Posterior vena cava (tissue), 2 donors: Measurements from ENCODE around the gene KRT3. TPM values are rescaled to one million over a fixed set of nuclear protein-coding genes. Genes with fewer than 3 reads are reported as not detected.

ENCODE experiments used
- DNase-seq: peaks from one replicate; pipeline ENCODE4 v3.0.0-alpha.2; 2020; ENCODE audit warnings: low spot score
- intact Hi-C, 2 donors: fragments of 100-400 bp; cut with DNase I; formaldehyde crosslinking; loops; one replicate each; pipeline versions ENCODE4 v1.14.1 to v1.14.2; 2022 to 2023
- total RNA-seq, 2 donors: library from RNA; stranded (reverse); fragmentation: NEBNext Ultra II Directional; extraction: Animal tissue kit (Norgen Biotek cat#: 25700); gene quantifications; one replicate each; pipeline ENCODE4 v1.2.1, GENCODE V29; 2021
- donor health status: DM: yes; HTN: yes; CAD: no.
- donor health status: DM: yes; HTN: yes; CAD: no.

KRT3 gene
- total RNA-seq, 2 donors from 2014 or later = not detected

DNA sequence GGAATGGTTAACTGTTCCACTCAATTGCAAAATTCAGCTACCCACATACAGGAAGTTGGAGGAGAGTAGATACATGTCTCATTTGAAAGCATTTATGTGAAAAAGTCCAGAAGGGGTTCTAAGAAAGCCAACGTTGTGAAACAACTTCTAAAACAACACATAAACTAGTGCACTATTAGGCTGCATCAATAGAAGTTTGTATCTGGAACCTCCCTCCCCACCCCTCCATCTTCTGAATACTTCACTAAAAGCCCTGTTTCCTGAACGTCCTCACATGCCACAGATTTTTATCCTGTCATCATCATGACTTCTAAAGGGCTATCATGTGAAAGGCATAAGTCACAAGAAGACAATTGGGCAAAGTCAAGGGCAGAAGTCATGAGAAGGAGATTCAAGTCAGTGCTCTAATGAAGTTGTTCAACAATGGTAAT is 32.7 kb upstream of the KRT3 start:
- DNase-seq = no peak
- intact Hi-C loops = no loop called here

DNA sequence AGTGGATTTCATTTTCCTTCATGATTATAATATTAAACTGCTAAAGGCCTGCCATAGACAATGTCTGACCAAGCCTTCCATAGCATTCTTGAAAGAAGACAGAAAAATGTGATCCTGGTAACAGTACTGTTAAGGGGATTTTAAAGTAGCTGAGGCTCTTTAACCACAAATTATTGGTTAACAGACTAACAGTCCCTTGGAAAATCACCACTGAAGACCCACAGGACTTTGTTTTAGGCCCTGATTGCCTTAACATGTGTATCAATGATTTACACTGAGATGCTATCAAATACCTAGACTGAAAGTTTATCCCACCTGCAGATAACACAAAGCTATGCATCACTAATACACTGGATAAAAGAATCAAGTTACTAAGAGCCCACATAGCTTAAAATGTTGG is 32.2 kb upstream of the KRT3 start:
- DNase-seq = no peak
- intact Hi-C loops = no loop called here

DNA sequence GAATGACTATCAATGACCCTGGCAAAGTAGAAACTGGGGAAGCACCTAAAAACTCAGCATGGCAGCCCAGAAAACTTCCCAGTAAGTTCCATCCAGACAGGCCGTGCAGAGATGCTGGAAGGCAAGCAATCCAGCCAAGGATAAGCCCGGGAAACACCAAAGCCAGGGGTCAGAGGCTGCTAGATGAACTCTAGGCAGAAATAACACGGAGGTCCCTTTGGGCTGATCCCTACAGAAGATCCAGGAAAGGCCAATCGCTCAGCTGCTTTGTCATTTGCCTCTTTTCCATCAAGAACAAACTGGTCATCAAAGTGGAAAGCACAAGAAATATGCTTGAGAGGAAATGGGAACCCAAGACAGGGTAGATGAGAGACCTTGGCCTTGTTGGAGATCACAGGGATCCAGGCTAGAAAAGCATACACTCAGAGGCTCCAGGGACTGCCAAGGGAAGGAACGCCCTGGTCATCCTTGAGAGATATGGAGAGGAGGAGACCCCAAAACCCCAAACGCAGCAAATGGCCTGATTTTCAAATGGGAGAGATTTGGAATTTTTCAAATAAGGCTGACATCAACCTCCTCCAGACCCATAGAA is 31.7 kb upstream of the KRT3 start:
- intact Hi-C loops = no loop called here
- peak; percentile 5 for DNase-seq

DNA sequence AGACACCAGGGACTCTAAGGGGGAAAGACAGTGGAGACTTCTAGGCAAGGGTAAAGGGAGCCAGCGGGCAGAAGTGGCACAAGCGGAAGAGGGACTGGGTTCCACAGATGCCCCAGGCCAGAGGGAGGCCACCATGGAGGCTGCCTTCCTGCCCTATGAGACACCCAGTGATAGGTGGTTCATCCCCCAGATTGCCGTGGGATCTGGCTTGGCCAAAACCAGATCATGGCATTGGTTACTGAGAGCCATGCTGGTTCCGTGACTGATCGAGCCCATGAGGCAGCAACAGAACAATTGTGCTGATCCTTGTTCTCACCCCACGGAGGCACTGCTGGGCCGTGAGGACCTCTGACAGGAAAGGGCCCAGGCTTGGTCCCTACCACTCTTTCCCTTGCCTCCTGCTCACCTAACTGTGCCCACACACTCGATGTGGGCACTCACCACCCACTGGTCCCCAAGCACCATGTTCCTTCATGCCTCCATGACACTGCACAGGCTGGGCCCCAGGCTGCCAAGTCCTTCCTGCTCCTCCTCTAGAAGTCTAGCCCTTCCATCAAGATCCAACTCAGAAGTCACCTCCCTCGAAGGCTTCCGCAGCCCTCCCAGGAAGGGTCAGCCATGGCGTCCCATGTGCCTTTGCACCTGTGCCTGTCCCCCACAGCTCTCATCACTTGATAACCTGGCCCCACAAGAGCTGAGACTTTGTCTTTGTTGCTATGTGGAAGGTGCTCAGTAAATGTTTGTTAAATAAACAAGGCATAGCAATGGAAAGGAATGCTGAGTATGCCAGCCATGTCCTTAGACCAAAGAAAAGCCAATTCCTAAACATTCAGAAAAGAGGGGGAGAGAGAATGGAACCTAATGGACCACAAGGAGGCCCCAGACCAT is 30.9 kb upstream of the KRT3 start:
- intact Hi-C loops = no loop called here
- peak; percentile 71 for DNase-seq

DNA sequence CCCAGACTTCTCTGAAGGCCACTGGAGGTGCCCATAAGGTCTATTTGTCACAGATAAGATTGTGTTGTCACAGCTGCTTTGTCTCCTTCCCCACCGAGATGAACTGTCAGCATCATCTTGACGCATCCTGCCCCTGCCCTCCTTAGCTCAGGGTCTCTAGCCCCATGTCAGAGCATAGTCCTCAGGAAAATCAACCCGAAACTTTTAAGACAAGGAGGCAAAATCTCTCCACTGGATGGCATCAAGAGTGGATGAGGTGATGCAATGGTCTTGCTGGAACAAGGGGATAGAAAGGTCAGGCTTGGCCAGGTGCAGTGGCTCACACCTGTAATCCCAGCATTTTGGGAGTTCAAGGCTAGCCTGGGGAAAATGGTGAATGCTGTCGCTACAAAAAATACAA is 30.0 kb upstream of the KRT3 start:
- intact Hi-C loops = no loop called here
- DNase-seq = peak; percentile 14

DNA sequence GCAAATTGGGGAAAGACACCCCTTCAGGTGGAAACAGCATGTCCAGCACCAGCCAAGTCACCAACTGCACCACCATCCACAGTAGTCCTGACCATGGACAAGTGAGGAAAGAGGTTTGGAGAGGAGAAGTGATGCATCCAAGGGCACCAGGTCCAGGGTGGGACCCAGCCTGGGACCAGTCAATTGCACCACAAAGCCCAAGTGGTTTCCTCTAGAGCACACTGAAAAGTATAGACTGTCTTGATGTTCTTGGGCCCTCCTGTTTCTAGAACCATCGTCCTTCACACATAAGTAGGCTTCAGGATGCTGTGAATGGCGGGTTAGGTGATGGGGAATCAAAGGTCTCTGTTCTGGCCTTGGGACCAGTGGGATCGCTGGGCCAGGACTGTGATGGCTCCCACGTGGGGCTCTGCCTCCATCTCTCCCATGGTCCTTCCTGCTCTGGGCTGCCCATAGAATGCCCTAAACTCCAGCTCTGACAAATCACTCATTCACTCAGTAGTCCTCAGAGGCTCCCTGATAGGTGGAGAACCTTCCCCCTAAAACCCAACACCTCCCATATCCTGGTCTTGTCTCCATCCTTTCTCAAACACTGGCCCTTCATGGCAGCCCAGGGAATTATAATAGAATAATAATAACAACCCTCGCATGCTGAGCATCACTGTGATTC is 29.0 kb upstream of the KRT3 start:
- DNase-seq = peak; percentile 40
- intact Hi-C loops = no loop called here

DNA sequence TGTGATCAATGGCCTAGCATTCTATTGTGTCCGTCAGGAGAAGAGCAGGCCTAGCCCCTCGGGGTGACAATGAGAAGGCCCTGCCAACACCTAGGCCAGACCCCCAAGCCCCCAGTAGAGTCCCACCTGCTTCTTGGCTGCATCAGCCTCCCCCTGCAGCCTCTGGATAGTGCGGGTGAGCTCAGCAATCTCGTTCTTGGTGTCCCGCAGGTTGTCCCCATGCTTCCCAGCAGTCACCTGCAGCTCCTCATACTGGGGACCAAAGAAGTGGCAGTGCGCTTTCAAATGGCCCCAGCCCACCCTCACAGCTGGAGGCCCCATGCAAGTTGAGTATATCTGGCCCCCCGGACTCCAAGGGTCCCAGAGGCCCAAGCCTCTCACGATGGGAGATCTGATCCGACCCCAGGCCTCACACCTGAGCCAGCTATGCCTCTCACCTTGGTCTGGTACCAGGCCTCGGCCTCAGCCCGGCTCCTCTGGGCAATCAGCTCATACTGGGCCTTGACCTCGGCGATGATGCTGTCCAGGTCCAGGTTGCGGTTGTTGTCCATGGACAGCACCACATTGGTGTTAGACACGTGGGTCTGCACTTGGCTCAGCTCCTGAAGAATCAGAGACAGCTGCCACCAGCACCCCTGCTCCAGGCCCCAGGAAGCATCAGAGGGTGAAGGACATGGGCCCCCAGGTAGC is 28.0 kb upstream of the KRT3 start:
- intact Hi-C loops = no loop called here
- peak; percentile 52 for DNase-seq

DNA sequence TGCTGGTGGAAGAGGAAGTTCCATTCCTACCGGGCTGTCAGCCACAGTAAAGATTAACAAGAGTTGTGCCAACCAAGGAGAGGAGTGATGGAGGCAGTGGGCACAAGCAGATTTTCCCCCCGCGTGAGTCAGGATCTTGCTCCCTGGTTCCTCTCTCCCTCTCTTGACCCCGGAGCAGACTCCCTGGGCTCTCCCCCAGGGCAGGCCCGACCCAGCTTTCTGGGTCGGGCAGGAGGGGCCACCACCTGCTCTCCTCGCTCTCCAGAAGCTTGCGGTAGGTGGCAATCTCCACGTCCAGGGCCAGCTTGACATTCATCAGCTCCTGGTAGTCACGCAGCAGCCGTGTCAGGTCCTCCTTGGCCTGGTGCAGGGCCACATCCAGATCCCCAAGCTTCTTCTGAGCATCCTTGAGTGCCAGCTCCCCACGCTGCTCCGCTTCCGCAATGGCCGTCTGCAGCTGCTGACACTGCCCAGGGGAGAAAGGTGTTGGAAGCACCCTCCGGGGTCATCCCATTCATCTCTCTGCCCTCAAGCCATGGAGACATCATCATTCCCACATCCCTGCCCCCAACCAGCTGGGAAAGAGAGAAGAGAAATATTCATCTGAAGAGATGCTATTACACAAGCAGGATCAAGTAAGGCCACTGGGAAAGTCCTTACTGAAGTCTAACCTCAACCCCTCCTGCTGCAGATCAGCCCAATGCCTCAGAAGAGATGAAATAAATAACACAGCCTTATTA is 27.0 kb upstream of the KRT3 start:
- DNase-seq = peak; percentile 62
- intact Hi-C loops = no loop called here

DNA sequence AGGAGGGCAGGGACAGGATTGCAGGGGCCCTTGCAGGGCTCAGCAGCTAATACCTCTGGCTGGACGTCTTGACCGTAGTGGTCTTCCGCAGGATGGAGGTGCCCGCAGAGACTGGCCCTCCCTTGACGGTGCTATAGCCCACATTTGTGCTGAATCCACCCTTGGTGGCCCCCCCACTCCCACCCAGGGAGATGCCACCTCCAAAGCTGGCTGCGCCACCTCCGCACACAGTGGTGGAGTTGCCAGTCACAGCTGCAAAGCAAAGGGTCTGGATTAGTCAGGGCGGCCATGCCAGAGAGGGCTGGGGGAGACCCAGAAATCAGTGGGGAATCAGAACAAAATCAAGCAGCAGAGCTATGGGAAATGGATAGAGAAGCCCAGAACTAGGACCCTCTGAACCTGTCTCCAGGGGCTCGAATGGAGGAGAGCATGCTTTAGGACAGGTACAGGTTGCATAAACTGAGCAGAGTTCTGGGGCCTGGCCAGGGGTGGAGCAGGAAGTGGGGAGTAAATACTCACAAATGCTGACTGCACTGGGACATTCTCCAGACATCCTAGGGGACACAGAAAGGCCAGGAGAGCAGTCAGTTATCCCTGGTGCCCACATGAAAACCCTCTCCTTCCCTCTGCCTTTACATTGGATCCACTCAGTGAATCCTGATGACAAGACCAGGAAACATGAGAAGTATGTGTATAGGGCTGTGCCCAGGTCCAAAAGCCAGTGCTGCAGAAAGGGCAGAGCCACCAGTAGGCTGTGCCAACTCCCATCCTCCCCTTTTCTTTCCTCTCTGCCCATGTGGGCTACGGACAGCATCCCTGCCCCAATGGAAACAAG is 26.1 kb upstream of the KRT3 start:
- intact Hi-C loops = no loop called here
- DNase-seq = peak; percentile 54

DNA sequence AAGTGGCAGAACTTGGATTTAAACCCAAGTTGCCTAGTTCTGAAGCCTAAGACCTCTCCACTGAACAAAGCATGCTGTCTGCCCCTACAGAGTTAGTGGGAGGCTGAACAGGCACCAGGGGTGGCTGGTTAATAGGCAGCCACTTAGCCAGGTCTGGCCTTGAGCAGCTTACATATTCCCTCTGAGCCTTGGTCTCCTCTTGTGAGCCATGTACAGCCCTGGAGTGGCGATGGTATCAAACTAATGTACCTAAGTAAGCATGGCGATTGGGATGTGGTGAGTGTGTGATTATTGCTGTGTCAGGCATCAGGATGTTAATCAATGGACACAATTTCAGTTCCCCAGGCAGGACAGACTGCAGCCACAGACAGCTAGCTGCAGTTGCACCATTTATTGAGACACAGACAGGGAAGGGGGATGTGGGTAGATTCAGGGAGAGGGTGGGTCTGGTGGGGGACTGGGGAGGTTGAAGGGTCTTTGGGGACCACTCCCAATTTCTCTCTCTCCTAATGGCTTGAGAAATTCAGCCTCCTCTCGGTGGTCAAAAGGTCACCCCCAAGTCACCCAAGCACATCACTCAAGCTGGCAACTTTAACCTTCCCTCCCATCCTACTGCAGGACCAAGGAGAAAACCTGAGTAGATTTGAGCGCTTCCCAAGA is 25.3 kb upstream of the KRT3 start:
- intact Hi-C loops = no loop called here
- DNase-seq = peak; percentile 45

DNA sequence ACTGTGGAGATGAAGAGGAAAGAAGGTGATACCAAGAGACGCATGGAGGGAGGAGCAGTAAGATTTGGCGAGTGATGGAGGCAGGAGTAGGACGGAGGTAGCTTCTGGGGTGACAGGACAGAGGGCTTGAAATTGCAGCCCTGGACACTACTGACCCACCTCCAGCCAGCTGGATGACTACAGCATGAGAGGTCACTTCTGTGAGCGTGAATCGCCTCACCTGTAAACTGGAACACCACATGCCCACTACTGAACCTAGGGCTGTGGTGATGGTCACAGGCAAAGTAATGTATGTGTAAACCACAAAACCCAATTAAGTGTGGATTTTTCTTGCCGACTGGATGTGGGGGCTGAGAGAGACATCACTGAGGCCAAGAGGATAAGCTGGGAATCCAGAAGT is 24.6 kb upstream of the KRT3 start:
- peak; percentile 24 for DNase-seq
- intact Hi-C loops = no loop called here

DNA sequence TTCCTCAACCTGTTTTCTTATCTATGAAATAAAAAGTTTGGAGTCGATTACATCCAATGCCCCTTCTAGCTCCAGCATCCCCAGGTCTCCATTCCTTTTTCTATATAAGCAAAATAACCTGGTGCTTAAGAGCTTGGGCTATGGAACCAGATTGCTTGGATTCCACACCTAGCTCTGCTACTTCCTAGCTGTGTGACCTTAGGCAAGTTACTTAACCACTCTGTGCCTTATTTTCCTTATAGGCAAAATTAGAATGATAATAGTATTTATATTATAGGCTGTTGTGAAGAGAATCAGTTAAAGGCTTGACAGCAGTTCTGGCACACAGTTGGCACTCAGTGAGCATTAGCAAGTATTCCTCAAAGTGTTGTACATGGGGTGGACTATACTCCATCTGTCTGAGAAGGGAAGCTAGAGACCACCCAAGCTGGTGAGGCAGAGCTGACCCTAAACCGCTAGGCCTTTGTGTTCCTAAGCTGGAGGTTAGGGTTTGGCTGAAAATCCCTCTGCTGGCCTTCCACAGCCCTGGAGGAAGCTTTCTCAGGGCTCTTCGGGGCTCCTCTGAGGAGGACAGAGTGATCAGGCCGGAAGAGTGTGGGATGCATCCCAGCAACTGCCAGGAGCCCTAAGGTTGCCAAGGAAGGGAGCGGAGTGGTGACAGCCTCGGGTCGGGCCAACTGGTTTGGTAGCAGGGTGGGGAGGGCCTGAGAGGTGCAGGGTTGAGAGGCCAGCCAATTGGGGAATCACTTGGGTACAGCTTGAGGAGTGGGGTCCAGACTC is 24.0 kb upstream of the KRT3 start:
- peak; percentile 42 for DNase-seq
- intact Hi-C loops = no loop called here

DNA sequence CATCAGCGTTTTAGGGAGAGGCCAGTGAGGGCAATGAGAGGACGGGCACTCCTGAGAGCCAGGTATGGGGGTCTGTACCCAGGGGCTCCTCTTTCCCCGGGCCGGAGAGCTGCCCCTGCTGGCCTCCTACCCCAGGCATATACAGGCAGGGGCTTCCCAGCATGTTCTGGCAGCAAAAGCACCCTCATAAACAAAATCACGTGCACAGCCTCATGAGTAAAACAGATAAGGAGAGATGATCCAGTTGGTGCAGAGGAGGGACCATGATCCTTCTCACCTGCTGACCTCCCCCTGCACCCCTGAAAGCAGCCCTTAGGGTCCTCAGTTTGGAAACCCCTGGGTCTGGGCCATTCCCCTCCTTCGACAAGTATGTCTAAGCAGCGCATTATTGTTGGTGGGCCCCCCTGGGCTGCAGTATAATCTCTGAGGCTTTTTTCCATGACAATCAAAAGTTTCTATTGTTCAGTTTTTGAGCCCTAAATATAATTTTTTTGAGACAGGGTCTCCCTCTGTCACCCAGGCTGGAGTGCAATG is 23.0 kb upstream of the KRT3 start:
- intact Hi-C loops = no loop called here
- DNase-seq = peak; percentile 3

DNA sequence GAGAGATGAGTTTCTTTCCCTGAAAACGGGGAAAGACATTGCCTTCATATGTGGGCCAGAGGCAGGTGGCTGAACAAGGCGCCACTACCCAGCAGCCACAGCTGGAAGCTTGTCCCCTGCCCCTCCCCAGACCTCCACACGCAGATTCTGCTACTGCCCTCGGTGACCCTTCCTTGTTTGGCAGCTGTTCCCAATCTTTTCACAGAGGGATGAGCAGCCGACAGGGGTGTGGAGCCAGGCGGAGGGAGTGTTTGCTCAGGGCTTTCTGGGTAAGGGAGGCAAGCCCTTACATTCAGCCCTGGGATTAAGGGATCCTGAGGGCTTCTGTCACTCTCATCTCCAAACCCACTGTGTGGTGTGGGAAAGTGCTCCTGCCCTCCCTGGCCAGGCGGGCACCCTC is 22.5 kb upstream of the KRT3 start:
- peak; percentile 26 for DNase-seq
- intact Hi-C loops = no loop called here

DNA sequence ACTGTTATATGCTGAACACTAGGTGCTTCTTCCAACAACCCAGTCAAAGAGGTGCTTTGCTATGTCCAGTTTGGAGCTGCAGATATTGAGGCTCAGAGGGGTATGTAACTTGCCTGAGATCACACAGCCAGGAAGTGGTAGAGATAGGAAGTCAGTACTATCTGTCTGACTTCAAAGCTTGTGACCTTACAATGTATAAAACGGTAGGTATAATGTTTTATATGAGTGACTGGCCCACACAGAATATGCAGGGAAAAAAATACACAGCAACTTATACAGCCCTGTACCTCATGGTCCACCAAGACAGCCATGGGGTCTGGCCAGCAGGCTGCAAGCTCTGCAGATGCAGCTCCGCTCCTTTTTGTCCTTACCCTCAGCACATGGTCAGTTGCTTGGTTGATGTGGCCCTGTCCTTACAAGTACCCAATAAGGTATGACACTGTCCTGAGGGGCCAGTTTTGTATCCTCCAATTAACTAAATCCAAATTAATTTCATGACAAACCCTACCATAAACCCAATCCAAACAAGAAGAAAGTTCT is 21.9 kb upstream of the KRT3 start:
- DNase-seq = no peak
- intact Hi-C loops = no loop called here

DNA sequence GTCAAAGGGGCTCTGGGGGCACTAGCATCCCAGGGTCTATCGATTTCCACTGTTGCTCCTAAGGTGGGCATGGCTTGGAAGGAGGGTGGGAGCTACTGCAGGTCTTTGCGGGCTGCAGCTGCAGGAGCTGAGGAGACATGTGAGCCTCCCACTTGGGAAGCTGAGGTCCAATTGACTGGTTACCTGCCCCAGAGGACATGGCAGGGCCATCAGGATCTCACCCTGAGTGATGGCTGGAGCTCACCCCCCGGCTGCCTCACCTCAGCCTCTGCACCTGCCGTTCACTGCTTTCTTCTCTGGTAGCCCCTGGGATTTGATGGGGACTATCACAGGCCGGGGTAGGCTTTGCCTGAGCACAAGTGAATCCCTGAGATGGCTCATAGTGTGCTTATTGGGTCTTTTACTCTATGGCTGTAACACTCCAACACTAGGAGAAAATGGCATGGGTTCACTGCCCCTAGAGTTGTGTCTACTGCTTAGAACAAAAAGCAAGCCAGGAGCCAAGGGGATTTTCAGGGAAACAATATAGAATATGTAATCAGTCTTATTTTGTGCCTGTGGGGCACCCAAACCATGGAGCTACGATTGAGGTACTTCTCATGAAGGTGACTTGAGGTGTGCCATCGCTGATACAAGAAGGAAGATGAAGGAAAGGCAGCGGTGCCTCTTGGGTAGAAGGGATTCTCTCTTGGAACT is 21.2 kb upstream of the KRT3 start:
- DNase-seq = peak; percentile 36
- intact Hi-C loops = no loop called here
